Nephron progenitor cell (in vitro differentiated cells): ENCODE data around the gene NXT1.
A peak's percentile ranks its signal among the peaks of the same experiment; 100 is the strongest.

ENCODE experiments used
- DNase-seq: peaks from one replicate; pipeline ENCODE4 v3.0.0; 2021
- H3K27ac Mint-ChIP-seq: 2 replicates; pipeline ENCODE4 v1.8.0; 2021; ENCODE audit warnings: mild to moderate bottlenecking, moderate library complexity, mixed read lengths
- H3K27me3 Mint-ChIP-seq: 2 replicates; pipeline ENCODE4 v1.8.0; 2021; ENCODE audit warnings: mild to moderate bottlenecking, low read depth, mixed read lengths; ENCODE audit not compliant: poor library complexity
- H3K36me3 Mint-ChIP-seq: 2 replicates; pipeline ENCODE4 v1.8.0; 2021; ENCODE audit warnings: low read depth, mixed read lengths
- H3K4me1 Mint-ChIP-seq: 2 replicates; pipeline ENCODE4 v1.8.0; 2021; ENCODE audit warnings: mixed read lengths
- H3K4me3 Mint-ChIP-seq: 2 replicates; pipeline ENCODE4 v1.8.0; 2021; ENCODE audit warnings: mild to moderate bottlenecking, moderate library complexity, mixed read lengths
- H3K9me3 Mint-ChIP-seq: 2 replicates; pipeline ENCODE4 v1.8.0; 2021; ENCODE audit warnings: mild to moderate bottlenecking, moderate library complexity, mixed read lengths
- TF ChIP-seq, protein P1 (sequence below): fragments of 200-600 bp; sonication (generic); IDR thresholded peaks from 2 replicates; pipeline ENCODE4 v1.5.0; 2021; ENCODE audit warnings: antibody characterized with exemption

The NXT1 gene

DNA sequence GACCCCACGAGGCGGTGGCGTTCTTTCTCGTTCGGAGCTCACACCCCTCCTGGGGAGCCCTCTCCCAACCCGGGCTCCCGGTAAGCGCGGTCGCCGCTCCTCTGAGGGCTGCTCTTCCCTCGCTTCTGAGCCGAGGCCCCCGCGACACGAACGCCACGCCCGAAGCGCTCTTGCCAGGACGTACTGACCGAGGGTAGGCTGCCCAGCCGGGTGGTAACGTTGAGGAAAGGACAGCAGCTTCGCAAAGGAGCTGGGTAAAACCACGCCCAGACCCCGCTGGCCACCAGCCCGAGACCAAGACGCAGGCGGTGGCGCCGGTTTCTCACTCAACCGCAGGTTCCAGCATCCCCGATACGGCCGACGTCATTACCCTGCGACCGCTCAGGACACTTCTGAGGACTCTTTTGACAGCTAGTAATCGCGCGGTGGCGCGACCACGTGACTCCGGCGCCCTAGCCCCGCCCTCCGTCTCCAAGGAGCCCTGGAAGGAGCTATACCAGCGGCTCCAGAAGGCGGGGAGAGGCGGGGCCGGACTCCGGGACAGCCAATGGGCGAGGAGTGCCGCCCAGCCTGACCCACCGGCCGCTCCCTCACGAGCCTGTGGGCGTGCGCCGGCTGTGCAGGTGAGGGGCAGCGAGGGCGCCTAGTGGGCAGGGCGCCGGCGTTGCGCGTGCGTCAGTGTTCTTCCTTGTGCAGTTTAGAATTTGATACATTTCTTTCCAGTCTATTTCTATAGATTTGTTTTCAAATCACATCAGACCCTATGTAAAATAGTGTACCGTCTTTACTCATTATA lies 7.4 kb downstream of the NXT1 start:
- peak; percentile 100 for DNase-seq
- H3K27me3 Mint-ChIP-seq: no peaks in the 10 kb centered on the region
- no peaks in the 10 kb centered on the region for H3K9me3 Mint-ChIP-seq
- H3K4me1 Mint-ChIP-seq: peaks cover 44% of the 10 kb centered on the region
- peak overlapping the region; percentile 99 for H3K27ac Mint-ChIP-seq
- peak overlapping the region; percentile 91 for H3K4me3 Mint-ChIP-seq
- TF ChIP-seq, protein P1, sequence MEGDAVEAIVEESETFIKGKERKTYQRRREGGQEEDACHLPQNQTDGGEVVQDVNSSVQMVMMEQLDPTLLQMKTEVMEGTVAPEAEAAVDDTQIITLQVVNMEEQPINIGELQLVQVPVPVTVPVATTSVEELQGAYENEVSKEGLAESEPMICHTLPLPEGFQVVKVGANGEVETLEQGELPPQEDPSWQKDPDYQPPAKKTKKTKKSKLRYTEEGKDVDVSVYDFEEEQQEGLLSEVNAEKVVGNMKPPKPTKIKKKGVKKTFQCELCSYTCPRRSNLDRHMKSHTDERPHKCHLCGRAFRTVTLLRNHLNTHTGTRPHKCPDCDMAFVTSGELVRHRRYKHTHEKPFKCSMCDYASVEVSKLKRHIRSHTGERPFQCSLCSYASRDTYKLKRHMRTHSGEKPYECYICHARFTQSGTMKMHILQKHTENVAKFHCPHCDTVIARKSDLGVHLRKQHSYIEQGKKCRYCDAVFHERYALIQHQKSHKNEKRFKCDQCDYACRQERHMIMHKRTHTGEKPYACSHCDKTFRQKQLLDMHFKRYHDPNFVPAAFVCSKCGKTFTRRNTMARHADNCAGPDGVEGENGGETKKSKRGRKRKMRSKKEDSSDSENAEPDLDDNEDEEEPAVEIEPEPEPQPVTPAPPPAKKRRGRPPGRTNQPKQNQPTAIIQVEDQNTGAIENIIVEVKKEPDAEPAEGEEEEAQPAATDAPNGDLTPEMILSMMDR: no peak
- H3K36me3 Mint-ChIP-seq: peaks cover 5% of the 10 kb centered on the region

- no peak for DNase-seq
- Mint-ChIP-seq H3K27ac (no peak overlapping the region), H3K36me3 (peaks cover 5% of the 10 kb centered on the region), H3K27me3 (no peaks in the 10 kb centered on the region), H3K4me1 (peaks cover 48% of the 10 kb centered on the region), H3K9me3 (no peaks in the 10 kb centered on the region), H3K4me3 (peak overlapping the region; percentile 74)
- TF ChIP-seq, protein P1: no peak
Observed at GRCh38 chr20:23358563-23358906, 7.9 kb downstream of the NXT1 start.

DNA sequence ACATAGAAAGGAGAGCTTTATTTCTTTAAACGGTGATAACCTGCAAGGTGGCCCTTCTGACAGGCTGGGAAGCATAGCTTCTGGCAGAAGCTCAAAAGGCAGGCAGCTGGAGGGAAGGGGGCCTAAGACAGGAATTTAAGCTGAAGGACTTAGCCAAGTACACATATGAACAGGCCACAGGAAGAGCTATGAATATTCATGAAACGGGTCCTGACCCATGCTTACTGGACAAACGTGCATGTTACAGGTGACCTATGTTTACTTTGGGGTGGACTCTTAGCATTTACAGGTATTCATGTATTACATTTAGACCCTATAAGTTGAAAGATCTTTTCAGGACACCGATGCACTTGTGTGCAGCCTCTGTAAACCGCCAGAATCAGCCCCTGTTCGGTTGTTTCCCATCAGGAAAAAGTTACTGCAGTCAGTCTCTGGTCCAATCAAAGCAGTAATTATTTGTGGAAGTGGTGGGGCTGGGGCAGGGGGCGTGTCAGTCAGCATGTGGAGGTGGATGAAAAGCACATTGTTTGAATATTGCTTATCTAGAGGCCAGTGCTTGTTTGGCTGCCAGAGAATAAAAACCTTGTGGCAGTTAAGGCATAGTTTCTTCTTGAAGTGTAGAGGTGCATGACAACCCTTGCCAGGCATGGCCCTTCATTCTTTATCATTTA lies 8.5 kb downstream of the NXT1 start:
- H3K27ac Mint-ChIP-seq: no peak overlapping the region

DNA sequence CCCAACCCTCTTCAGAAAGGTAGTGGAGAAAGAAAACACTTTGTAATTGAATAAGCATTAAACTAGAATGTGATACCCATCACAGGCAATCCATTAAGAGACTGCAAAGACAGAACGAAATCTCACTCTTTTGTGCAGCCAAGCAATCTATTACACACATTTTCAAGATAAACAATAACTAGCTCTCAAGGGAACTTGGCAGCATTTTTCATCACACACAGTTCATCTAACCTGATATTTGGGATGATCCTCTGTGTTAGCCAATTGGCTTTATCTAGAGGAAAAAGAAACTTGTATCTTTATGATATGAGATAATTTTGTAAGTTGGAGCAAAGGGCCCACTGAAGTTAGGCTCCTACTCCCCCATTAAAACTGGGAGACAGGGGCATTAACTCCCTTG lies 9.9 kb downstream of the NXT1 start:
- DNase-seq: no peak
- H3K4me1 Mint-ChIP-seq: peaks cover 62% of the 10 kb centered on the region
- H3K9me3 Mint-ChIP-seq: no peaks in the 10 kb centered on the region
- TF ChIP-seq, protein P1: no peak
- H3K36me3 Mint-ChIP-seq: peaks cover 13% of the 10 kb centered on the region
- H3K4me3 Mint-ChIP-seq: peak overlapping the region; percentile 91
- no peaks in the 10 kb centered on the region for H3K27me3 Mint-ChIP-seq
- peak overlapping the region; percentile 99 for H3K27ac Mint-ChIP-seq

More for the DNA sequence above, 8.5 kb downstream of the NXT1 start:
- H3K36me3 Mint-ChIP-seq: peaks cover 6% of the 10 kb centered on the region
- DNase-seq: no peak
- H3K27me3 Mint-ChIP-seq: no peaks in the 10 kb centered on the region
- peak overlapping the region; percentile 74 for H3K4me3 Mint-ChIP-seq
- H3K4me1 Mint-ChIP-seq: peaks cover 53% of the 10 kb centered on the region
- TF ChIP-seq, protein P1: no peak
- no peaks in the 10 kb centered on the region for H3K9me3 Mint-ChIP-seq

DNA sequence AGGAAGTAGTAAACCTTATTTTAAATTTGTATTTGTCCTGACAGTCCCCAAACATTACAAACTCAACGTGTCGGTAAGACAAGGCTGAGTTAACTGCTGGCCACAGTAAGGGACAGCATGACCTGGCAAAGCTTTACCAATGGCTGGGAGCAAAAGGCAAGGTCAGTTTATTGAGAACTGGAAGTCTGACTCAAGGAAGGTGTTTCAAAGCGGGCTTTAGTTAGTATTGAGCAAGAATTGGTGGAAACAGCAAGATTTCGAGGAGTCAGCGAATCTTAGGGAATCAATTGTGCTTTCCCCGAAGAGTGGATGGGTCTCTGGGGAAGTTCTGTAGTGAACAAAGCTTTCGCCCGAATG lies 10.5 kb downstream of the NXT1 start:
- Mint-ChIP-seq H3K27me3 (no peaks in the 10 kb centered on the region), H3K4me3 (peak overlapping the region; percentile 91), H3K27ac (peak overlapping the region; percentile 99), H3K36me3 (peaks cover 17% of the 10 kb centered on the region), H3K9me3 (no peaks in the 10 kb centered on the region), H3K4me1 (peaks cover 60% of the 10 kb centered on the region)
- no peak for DNase-seq
- TF ChIP-seq, protein P1: no peak
